Loucy (cell line): ENCODE measurements around the gene TBC1D7.

Experiments
- EZH2phosphoT487 ChIP-seq: fragments of 200-600 bp; IDR thresholded peaks from 2 replicates; pipeline ENCODE4 v1.6.1; 2018; ENCODE audit warnings: antibody characterized with exemption, mild to moderate bottlenecking, moderate library complexity, borderline replicate concordance
- TF ChIP-seq, protein P1 (sequence below): fragments of 200-600 bp; sonication (generic); conservative IDR thresholded peaks from 2 replicates; pipeline ENCODE4 v1.5.1; 2014; ENCODE audit warnings: mild to moderate bottlenecking, antibody characterized with exemption, low read length

DNA sequence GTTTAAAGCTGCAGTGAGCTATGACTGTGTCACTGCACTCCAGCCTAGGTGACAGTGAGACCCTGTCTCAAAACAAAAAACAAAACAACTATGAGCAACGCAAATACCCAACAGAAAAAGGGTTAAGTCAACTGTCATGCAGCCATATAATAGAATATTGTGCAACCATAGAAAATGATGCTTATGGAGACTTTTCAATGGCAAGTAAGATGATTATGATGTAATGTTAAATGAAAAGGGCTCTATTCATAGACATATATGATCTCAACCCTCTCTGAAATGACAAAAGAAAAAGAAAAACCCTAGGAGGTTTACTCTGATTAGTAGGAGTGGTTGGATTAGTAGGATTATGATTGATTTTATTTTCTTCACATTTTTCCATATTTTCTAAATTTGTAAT lies 41.3 kb upstream of the TBC1D7 start:
- TF ChIP-seq, protein P1, sequence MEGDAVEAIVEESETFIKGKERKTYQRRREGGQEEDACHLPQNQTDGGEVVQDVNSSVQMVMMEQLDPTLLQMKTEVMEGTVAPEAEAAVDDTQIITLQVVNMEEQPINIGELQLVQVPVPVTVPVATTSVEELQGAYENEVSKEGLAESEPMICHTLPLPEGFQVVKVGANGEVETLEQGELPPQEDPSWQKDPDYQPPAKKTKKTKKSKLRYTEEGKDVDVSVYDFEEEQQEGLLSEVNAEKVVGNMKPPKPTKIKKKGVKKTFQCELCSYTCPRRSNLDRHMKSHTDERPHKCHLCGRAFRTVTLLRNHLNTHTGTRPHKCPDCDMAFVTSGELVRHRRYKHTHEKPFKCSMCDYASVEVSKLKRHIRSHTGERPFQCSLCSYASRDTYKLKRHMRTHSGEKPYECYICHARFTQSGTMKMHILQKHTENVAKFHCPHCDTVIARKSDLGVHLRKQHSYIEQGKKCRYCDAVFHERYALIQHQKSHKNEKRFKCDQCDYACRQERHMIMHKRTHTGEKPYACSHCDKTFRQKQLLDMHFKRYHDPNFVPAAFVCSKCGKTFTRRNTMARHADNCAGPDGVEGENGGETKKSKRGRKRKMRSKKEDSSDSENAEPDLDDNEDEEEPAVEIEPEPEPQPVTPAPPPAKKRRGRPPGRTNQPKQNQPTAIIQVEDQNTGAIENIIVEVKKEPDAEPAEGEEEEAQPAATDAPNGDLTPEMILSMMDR = no peak
- TF ChIP-seq EZH2phosphoT487 = no peak
